ENCODE measurements around the gene STOML1. TPM values are rescaled to one million over a fixed set of nuclear protein-coding genes. Genes with fewer than 3 reads are reported as not detected.
A peak's percentile ranks its signal among the peaks of the same experiment; 100 is the strongest.

Gene STOML1
- total RNA-seq, 4 donors from 2014 or later: 15.2 to 28.8 (median 16.9) TPM

DNA sequence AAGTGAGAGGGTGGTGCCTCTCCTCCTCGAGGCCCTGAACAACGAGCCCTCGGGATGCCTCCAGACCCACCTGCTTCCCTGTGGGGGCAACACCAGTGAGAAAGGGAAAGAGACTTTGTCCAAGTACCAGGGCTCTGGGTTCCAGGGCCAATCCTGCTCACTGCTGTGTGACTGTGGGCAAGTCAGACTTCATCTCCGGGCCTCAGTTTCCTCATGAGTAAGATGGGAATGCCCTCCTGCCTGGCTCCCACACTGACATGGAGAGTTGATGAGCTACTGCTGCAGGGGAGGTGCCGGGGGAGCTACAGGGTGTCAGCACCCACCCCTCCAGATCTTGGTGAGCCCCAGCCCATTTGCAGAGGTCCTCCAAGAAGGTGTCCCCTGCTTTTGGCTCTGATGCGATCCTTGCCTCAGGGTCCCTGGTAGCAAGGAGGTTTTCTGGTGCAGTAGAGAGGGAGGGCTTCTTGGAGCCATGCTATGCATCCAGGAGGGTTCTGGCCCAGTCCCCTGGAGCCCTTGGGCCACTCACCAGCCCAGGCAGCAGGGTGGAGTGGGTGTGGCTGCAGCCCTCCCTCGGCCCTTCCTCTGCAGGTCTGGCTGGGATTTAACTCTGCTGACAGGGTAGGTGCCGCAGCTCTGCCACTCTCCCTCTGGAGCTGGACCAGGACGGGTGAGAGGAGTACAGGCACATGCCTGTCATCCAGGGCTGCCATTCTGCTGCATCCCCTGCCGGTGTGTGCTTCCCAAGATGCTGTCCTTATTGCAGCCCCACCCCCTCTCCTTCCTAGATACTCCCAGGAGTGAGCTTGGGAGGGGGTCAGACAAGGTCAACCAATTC, 39.0 kb downstream of the STOML1 start:
- DNase-seq: no peak
- intact Hi-C loops (cut with DNase I; ENCODE audit: low total_unique reads): no loop called here
- no peaks in the 10 kb centered on the region for H3K27me3 ChIP-seq
- no peak for ATAC-seq
- H3K4me3 ChIP-seq: no peak overlapping the region
- H3K9me3 ChIP-seq: no peaks in the 10 kb centered on the region
- TF ChIP-seq, protein P1, sequence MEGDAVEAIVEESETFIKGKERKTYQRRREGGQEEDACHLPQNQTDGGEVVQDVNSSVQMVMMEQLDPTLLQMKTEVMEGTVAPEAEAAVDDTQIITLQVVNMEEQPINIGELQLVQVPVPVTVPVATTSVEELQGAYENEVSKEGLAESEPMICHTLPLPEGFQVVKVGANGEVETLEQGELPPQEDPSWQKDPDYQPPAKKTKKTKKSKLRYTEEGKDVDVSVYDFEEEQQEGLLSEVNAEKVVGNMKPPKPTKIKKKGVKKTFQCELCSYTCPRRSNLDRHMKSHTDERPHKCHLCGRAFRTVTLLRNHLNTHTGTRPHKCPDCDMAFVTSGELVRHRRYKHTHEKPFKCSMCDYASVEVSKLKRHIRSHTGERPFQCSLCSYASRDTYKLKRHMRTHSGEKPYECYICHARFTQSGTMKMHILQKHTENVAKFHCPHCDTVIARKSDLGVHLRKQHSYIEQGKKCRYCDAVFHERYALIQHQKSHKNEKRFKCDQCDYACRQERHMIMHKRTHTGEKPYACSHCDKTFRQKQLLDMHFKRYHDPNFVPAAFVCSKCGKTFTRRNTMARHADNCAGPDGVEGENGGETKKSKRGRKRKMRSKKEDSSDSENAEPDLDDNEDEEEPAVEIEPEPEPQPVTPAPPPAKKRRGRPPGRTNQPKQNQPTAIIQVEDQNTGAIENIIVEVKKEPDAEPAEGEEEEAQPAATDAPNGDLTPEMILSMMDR (IDR thresholded peaks at IDR 0.05 in 4 of 5, conservative IDR thresholded peaks at IDR 0.05 in 1 of 5): no peak
- TF ChIP-seq POLR2A (IDR thresholded peaks at IDR 0.05): no peak
- H3K36me3 ChIP-seq: peaks cover 0 to 3% of the 10 kb centered on the region in 2 donors
- H3K27ac ChIP-seq: peak overlapping the region in 2 of 4 donors; percentile 79 to 86
- H3K4me1 ChIP-seq: peaks cover 10 to 15% of the 10 kb centered on the region in 2 donors
- in situ Hi-C loops (cut with MboI; ENCODE audit: low sequenced_read_pairs in 4 of 4): loop anchor here in 1 of 4 donors (25.0 kb wide), 1 partner anchor 359 kb away; no protein-coding TSS in a partner anchor

GRCh38 chr15:73952171-73952912, 39.8 kb downstream of the STOML1 start:
- Histone ChIP-seq H3K9me3 (no peaks in the 10 kb centered on the region), H3K27ac (peak overlapping the region; percentile 79 to 86 (median 86)), H3K27me3 (no peaks in the 10 kb centered on the region), H3K36me3 (peaks cover 0 to 3% of the 10 kb centered on the region in 2 donors), H3K4me1 (peaks cover 10 to 15% of the 10 kb centered on the region in 2 donors), H3K4me3 (no peak overlapping the region)
- TF ChIP-seq, protein P1 (IDR thresholded peaks at IDR 0.05 in 4 of 5, conservative IDR thresholded peaks at IDR 0.05 in 1 of 5): no peak
- TF ChIP-seq POLR2A (IDR thresholded peaks at IDR 0.05): no peak
- in situ Hi-C loops (cut with MboI; ENCODE audit: low sequenced_read_pairs in 4 of 4) (loop anchor here in 1 of 4 donors (25.0 kb wide), 1 partner anchor 360 kb away; no protein-coding TSS in a partner anchor), intact Hi-C loops (cut with DNase I; ENCODE audit: low total_unique reads) (no loop called here)
- no peak for ATAC-seq
- DNase-seq: no peak

- H3K36me3 ChIP-seq: peaks cover 0 to 3% of the 10 kb centered on the region in 2 donors
- in situ Hi-C loops (cut with MboI; ENCODE audit: low sequenced_read_pairs in 4 of 4) (loop anchor here in 1 of 4 donors (25.0 kb wide), 1 partner anchor 361 kb away; no protein-coding TSS in a partner anchor), intact Hi-C loops (cut with DNase I; ENCODE audit: low total_unique reads) (loop anchor here (1.0 kb wide), 1 partner anchor 13 kb away; no protein-coding TSS in a partner anchor)
- ATAC-seq (no peak), DNase-seq (no peak)
- TF ChIP-seq POLR2A (IDR thresholded peaks at IDR 0.05): no peak
- TF ChIP-seq, protein P1 (IDR thresholded peaks at IDR 0.05 in 4 of 5, conservative IDR thresholded peaks at IDR 0.05 in 1 of 5): no peak
- H3K4me3 ChIP-seq: no peak overlapping the region
- H3K9me3 ChIP-seq: no peaks in the 10 kb centered on the region
- H3K27ac ChIP-seq: peak overlapping the region; percentile 79 to 86 (median 86)
- peaks cover 10 to 15% of the 10 kb centered on the region in 2 donors for H3K4me1 ChIP-seq
- no peaks in the 10 kb centered on the region for H3K27me3 ChIP-seq
Measured at GRCh38 chr15:73951601-73952000, 40.5 kb downstream of the STOML1 start.

- ATAC-seq: peak; percentile 94 to 98
- no peak for TF ChIP-seq POLR2A (IDR thresholded peaks at IDR 0.05)
- TF ChIP-seq, protein P1 (IDR thresholded peaks at IDR 0.05 in 4 of 5, conservative IDR thresholded peaks at IDR 0.05 in 1 of 5): peak; percentile 62 to 83 (median 75)
- H3K27ac ChIP-seq: peak overlapping the region; percentile 79 to 86 (median 86)
- intact Hi-C loops (cut with DNase I; ENCODE audit: low total_unique reads) (loop anchor here (1.0 kb wide), 1 partner anchor 13 kb away; no protein-coding TSS in a partner anchor), in situ Hi-C loops (cut with MboI; ENCODE audit: low sequenced_read_pairs in 4 of 4) (loop anchor here in 1 of 4 donors (25.0 kb wide), 1 partner anchor 361 kb away; no protein-coding TSS in a partner anchor)
- no peaks in the 10 kb centered on the region for H3K27me3 ChIP-seq
- no peaks in the 10 kb centered on the region for H3K9me3 ChIP-seq
- peaks cover 10 to 15% of the 10 kb centered on the region in 2 donors for H3K4me1 ChIP-seq
- H3K36me3 ChIP-seq: peaks cover 0 to 3% of the 10 kb centered on the region in 2 donors
- DNase-seq: peak; percentile 86 to 89
- H3K4me3 ChIP-seq: no peak overlapping the region
Measured at GRCh38 chr15:73950831-73951561, 41.1 kb downstream of the STOML1 start.

All from gastrocnemius medialis (tissue), 4 donors.